ENCODE results near the gene HECW1.

- TF ChIP-seq, protein P1, sequence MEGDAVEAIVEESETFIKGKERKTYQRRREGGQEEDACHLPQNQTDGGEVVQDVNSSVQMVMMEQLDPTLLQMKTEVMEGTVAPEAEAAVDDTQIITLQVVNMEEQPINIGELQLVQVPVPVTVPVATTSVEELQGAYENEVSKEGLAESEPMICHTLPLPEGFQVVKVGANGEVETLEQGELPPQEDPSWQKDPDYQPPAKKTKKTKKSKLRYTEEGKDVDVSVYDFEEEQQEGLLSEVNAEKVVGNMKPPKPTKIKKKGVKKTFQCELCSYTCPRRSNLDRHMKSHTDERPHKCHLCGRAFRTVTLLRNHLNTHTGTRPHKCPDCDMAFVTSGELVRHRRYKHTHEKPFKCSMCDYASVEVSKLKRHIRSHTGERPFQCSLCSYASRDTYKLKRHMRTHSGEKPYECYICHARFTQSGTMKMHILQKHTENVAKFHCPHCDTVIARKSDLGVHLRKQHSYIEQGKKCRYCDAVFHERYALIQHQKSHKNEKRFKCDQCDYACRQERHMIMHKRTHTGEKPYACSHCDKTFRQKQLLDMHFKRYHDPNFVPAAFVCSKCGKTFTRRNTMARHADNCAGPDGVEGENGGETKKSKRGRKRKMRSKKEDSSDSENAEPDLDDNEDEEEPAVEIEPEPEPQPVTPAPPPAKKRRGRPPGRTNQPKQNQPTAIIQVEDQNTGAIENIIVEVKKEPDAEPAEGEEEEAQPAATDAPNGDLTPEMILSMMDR (IDR thresholded peaks at IDR 0.05): no peak
- no peak for TF ChIP-seq POLR2A (IDR thresholded peaks at IDR 0.05)
Measured at GRCh38 chr7:43575506-43575905, 463.1 kb downstream of the HECW1 start.

Measured in heart left ventricle (tissue), 13 donors.